ENCODE results near the gene AGPAT4. TPM values are rescaled to one million over a fixed set of nuclear protein-coding genes. Genes with fewer than 3 reads are reported as not detected.

AGPAT4 gene
- total and polyA plus RNA-seq, 2 donors (not counting 3 experiments of a cell fraction or from before 2014, with no cell fraction given), result 10.2 to 15.2 TPM

- H3K9me1 ChIP-seq (replicated peaks; ENCODE audit: control insufficient read depth, extremely low read depth, insufficient read depth, low read length), result no peaks in the 10 kb centered on the region
- H3K27ac ChIP-seq (ENCODE audit: insufficient read depth, low read depth, low read length), result no peak overlapping the region
- H3K4me2 ChIP-seq (ENCODE audit: insufficient read depth, low read length), result no peak overlapping the region
- no peaks in the 10 kb centered on the region for H3K9me3 ChIP-seq (replicated peaks; ENCODE audit: control insufficient read depth, insufficient read depth, low read length)
- FAIRE-seq (no peak), DNase-seq (ENCODE audit: low read depth, low spot score) (no peak)
- ChIA-PET POLR2A (no interaction called here), CTCF (no interaction called here)
- no peaks in the 10 kb centered on the region for H4K20me1 ChIP-seq (replicated peaks; ENCODE audit: control insufficient read depth, extremely low read depth, insufficient read depth, low read length)
- dilution Hi-C loops (cut with MboI; ENCODE audit: extremely low pct_ligation_motif_present, low sequenced_read_pairs) (no loop called here), intact Hi-C loops (cut with micrococcal nuclease) (no loop called here)
- BruUV-seq (replicated peaks), result no TSS peak
- TF ChIP-seq CTCF (IDR thresholded peaks at IDR 0.05; ENCODE audit: extremely low read depth in 1 of 2, insufficient read depth in 1 of 2, low read depth in 1 of 2, low read length in 2 of 2), result no peak
- TF ChIP-seq POLR2AphosphoS5 (IDR thresholded peaks at IDR 0.05; ENCODE audit: insufficient read depth, low read depth, low read length), result no peak
- TF ChIP-seq POLR2A (IDR thresholded peaks at IDR 0.05; ENCODE audit: low read depth, low read length), result no peak
- TF ChIP-seq MYC (IDR thresholded peaks at IDR 0.05; ENCODE audit: low read depth, low read length), result no peak
- no peak for TF ChIP-seq EZH2 (IDR thresholded peaks at IDR 0.05; ENCODE audit: borderline replicate concordance, low read depth, low read length, severe bottlenecking)
- TF ChIP-seq GATA2 (IDR thresholded peaks at IDR 0.05; ENCODE audit: insufficient read depth, insufficient read length, low read depth, low read length), result no peak
- TF ChIP-seq MAX (IDR thresholded peaks at IDR 0.05; ENCODE audit: insufficient read depth, insufficient read length), result no peak
- TF ChIP-seq JUN (IDR thresholded peaks at IDR 0.05; ENCODE audit: borderline replicate concordance, insufficient read depth, insufficient read length, low read depth), result no peak
- TF ChIP-seq FOS (IDR thresholded peaks at IDR 0.05; ENCODE audit: borderline replicate concordance, insufficient read depth, low read length), result no peak
- H3K4me1 ChIP-seq (ENCODE audit: control insufficient read depth, extremely low read depth, insufficient read depth, low read length), result no peaks in the 10 kb centered on the region
- no peak overlapping the region for H3K9ac ChIP-seq (replicated peaks; ENCODE audit: extremely low read depth, insufficient read depth, low read length)
- no peak overlapping the region for H3K4me3 ChIP-seq (replicated peaks in 1 of 3; ENCODE audit: insufficient read depth in 1 of 3, low read depth in 1 of 3, low read length in 3 of 3)
- no peaks in the 10 kb centered on the region for H3K27me3 ChIP-seq (ENCODE audit: control insufficient read depth in 2 of 2, insufficient read depth in 2 of 2, low read length in 2 of 2)
- H3K36me3 ChIP-seq (ENCODE audit: control insufficient read depth in 2 of 2, extremely low read depth in 1 of 2, insufficient read depth in 2 of 2, low read length in 2 of 2), result no peaks in the 10 kb centered on the region
- H2AFZ ChIP-seq (ENCODE audit: low read depth, low read length), result no peak overlapping the region
- H3K79me2 ChIP-seq (ENCODE audit: control insufficient read depth, insufficient read depth, low read length), result peaks cover 3% of the 10 kb centered on the region
Observed at GRCh38 chr6:161265554-161265953, 8.3 kb downstream of the AGPAT4 start.
